Thyroid gland (tissue), 4 donors: ENCODE data around the gene CKAP4.

Experiments used
- POLR2A ChIP-seq, 2 donors: fragments of 450-650 bp; IDR thresholded peaks; one replicate each; pipeline ENCODE4 v1.6.1; 2017; ENCODE audit warnings: antibody characterized with exemption in 2 of 2, mild to moderate bottlenecking in 2 of 2, moderate library complexity in 1 of 2
- TF ChIP-seq, protein P1 (sequence below), 6 experiments: fragments of 200-600 bp in 3 of 6; fragments of 450-650 bp in 3 of 6; sonication (generic) in 3 of 6; IDR thresholded peaks; one replicate each; pipeline ENCODE4 v1.5.1; 2016 to 2019; ENCODE audit warnings: antibody characterized with exemption in 6 of 6, mild to moderate bottlenecking in 2 of 6, inconsistent platforms in 1 of 6, moderate library complexity in 1 of 6

DNA sequence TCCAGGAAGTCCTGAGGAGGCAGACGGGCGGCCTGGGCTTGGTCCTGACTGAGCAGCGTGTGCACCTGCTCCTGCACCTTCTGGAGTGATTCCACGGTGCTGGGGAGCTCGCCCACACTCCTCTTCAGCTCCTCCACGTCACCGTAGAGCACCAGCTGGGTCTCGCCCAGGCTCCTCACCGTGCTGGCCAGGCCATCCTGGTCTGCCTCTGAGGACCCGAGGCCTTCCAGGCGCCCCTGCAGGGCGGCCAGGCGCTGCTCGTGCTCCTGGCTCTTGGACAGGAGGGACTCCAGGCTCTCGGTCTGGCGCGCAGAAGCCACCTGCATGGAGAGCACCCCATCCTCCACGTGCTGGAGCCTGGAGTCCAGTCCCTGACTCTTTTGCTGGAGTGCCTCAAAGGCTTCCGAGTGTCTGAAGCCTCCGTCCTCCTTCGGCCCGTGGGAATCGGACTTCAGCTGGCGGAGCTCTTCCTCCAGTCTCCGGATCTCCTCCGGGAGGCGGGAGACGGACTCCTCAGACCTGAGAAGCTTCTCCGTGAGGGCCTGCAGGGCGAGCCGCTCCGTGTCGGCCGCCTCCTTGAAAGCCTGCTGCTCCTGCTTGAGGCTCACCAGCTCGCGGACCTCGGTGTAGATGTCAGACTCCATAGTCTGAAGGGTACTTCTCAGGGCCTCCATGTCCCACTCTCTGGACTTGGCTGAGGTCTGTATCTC is 8.4 kb downstream of the CKAP4 start:
- TF ChIP-seq POLR2A (IDR thresholded peaks at IDR 0.05): no peak
- TF ChIP-seq, protein P1, sequence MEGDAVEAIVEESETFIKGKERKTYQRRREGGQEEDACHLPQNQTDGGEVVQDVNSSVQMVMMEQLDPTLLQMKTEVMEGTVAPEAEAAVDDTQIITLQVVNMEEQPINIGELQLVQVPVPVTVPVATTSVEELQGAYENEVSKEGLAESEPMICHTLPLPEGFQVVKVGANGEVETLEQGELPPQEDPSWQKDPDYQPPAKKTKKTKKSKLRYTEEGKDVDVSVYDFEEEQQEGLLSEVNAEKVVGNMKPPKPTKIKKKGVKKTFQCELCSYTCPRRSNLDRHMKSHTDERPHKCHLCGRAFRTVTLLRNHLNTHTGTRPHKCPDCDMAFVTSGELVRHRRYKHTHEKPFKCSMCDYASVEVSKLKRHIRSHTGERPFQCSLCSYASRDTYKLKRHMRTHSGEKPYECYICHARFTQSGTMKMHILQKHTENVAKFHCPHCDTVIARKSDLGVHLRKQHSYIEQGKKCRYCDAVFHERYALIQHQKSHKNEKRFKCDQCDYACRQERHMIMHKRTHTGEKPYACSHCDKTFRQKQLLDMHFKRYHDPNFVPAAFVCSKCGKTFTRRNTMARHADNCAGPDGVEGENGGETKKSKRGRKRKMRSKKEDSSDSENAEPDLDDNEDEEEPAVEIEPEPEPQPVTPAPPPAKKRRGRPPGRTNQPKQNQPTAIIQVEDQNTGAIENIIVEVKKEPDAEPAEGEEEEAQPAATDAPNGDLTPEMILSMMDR (IDR thresholded peaks at IDR 0.05): no peak
